ENCODE measurements around the gene DCAF15. TPM values are rescaled to one million over a fixed set of nuclear protein-coding genes. Genes with fewer than 3 reads are reported as not detected.

The DCAF15 gene
- total RNA-seq, 4 donors from 2014 or later, result 14.7 to 23.1 (median 19.5) TPM

GRCh38 chr19:13999085-13999484, 46.8 kb downstream of the DCAF15 start:
- intact Hi-C loops (cut with DNase I), result no loop called here
- no peak for DNase-seq
- Histone ChIP-seq H3K36me3 (peaks cover 0 to 41% (median 0%) of the 10 kb centered on the region in 3 donors), H3K27ac (peak overlapping the region in 2 of 4 donors; percentile 54 to 62), H3K4me3 (no peak overlapping the region), H3K4me1 (peaks cover 20 to 57% (median 26%) of the 10 kb centered on the region in 3 donors), H3K27me3 (no peaks in the 10 kb centered on the region), H3K9me3 (peaks cover 0 to 11% (median 6%) of the 10 kb centered on the region in 3 donors)
- TF ChIP-seq POLR2A (IDR thresholded peaks at IDR 0.05) (no peak), CTCF (IDR thresholded peaks at IDR 0.05) (no peak)
- WGBS, 2 donors, result 95 to 98% methylated on average over 3 of the region's 3 CpGs

- Histone ChIP-seq H3K36me3 (peaks cover 0 to 34% (median 0%) of the 10 kb centered on the region in 3 donors), H3K4me1 (peaks cover 28 to 64% (median 30%) of the 10 kb centered on the region in 3 donors), H3K27me3 (no peaks in the 10 kb centered on the region), H3K27ac (peak overlapping the region in 2 of 4 donors; percentile 0 to 8), H3K9me3 (peaks cover 0 to 11% (median 6%) of the 10 kb centered on the region in 3 donors), H3K4me3 (no peak overlapping the region)
- intact Hi-C loops (cut with DNase I), result loop anchor here (10.0 kb wide), 1 partner anchor 836 kb away; no protein-coding TSS in a partner anchor
- DNase-seq, result no peak
- no peak for TF ChIP-seq CTCF (IDR thresholded peaks at IDR 0.05)
- no peak for TF ChIP-seq POLR2A (IDR thresholded peaks at IDR 0.05)
- WGBS, 2 donors, result 47 to 58% methylated on average over 11 to 13 of the region's 13 CpGs
Observed at GRCh38 chr19:14000691-14001375, 48.5 kb downstream of the DCAF15 start.

GRCh38 chr19:14002571-14003250, 50.4 kb downstream of the DCAF15 start:
- H3K27me3 ChIP-seq, result no peaks in the 10 kb centered on the region
- 47 to 50% methylated on average over 9 to 11 of the region's 13 CpGs for WGBS, 2 donors
- peaks cover 0 to 11% (median 6%) of the 10 kb centered on the region in 3 donors for H3K9me3 ChIP-seq
- no peak overlapping the region for H3K4me3 ChIP-seq
- TF ChIP-seq CTCF (IDR thresholded peaks at IDR 0.05) (no peak), POLR2A (IDR thresholded peaks at IDR 0.05) (no peak)
- peaks cover 23 to 66% (median 30%) of the 10 kb centered on the region in 3 donors for H3K4me1 ChIP-seq
- H3K36me3 ChIP-seq, result peaks cover 0 to 25% (median 0%) of the 10 kb centered on the region in 3 donors
- intact Hi-C loops (cut with DNase I), result loop anchor here (10.0 kb wide), 1 partner anchor 838 kb away; no protein-coding TSS in a partner anchor
- no peak for DNase-seq
- peak overlapping the region; percentile 52 to 100 (median 96) for H3K27ac ChIP-seq

- H3K27me3 ChIP-seq, result no peaks in the 10 kb centered on the region
- intact Hi-C loops (cut with DNase I), result loop anchor here (10.0 kb wide), 1 partner anchor 839 kb away; no protein-coding TSS in a partner anchor
- H3K27ac ChIP-seq, result peak overlapping the region; percentile 52 to 100 (median 96)
- no peak for DNase-seq
- H3K9me3 ChIP-seq, result peaks cover 0 to 11% (median 6%) of the 10 kb centered on the region in 3 donors
- H3K4me1 ChIP-seq, result peaks cover 23 to 66% (median 30%) of the 10 kb centered on the region in 3 donors
- TF ChIP-seq POLR2A (IDR thresholded peaks at IDR 0.05) (no peak), CTCF (IDR thresholded peaks at IDR 0.05) (no peak)
- WGBS, 2 donors, result 23 to 36% methylated on average over 9 to 10 of the region's 10 CpGs
- H3K4me3 ChIP-seq, result no peak overlapping the region
- H3K36me3 ChIP-seq, result peaks cover 0 to 17% (median 0%) of the 10 kb centered on the region in 3 donors
Observed at GRCh38 chr19:14003251-14004055, 51.1 kb downstream of the DCAF15 start.

Data from esophagus squamous epithelium (tissue), 5 donors.